ENCODE results near the gene EVI2B. TPM values are rescaled to one million over a fixed set of nuclear protein-coding genes. Genes with fewer than 3 reads are reported as not detected.

Gene EVI2B
- total RNA-seq, 1 experiment from 2014 or later, result not detected

- Histone ChIP-seq H2BK12ac (ENCODE audit: insufficient read length, low read depth, low read length) (no peak overlapping the region), H4K91ac (ENCODE audit: insufficient read length, low read depth, low read length) (no peak overlapping the region), H2BK5ac (ENCODE audit: insufficient read length, low read length) (no peak overlapping the region), H2AFZ (ENCODE audit: low read length) (no peak overlapping the region), H3T11ph (ENCODE audit: low read length) (no peak overlapping the region), H2BK20ac (ENCODE audit: low read depth, low read length, poor library complexity, severe bottlenecking) (no peak overlapping the region), H2AK5ac (ENCODE audit: insufficient read length, low read length) (no peak overlapping the region), H3K79me2 (ENCODE audit: insufficient read depth, low read length) (no peaks in the 10 kb centered on the region), H2BK120ac (ENCODE audit: low read depth, low read length, poor library complexity, severe bottlenecking) (no peak overlapping the region), H3K23me2 (ENCODE audit: insufficient read length, low read depth, low read length, poor library complexity, severe bottlenecking) (no peaks in the 10 kb centered on the region), H3K4me2 (ENCODE audit: insufficient read depth, insufficient read length, low read length) (no peak overlapping the region), H3K23ac (ENCODE audit: insufficient read length, low read depth, low read length) (no peak overlapping the region), H3K9ac (ENCODE audit: extremely low read depth, insufficient read length, low read length) (no peak overlapping the region), H4K8ac (replicated peaks; ENCODE audit: insufficient read length, low read depth, low read length) (no peak overlapping the region), H3K56ac (ENCODE audit: insufficient read length, low read depth, low read length) (no peak overlapping the region), H4K5ac (ENCODE audit: insufficient read length, low read depth, low read length) (no peak overlapping the region), H3K27ac (ENCODE audit: insufficient read length, low read depth, low read length) (no peak overlapping the region), H2BK15ac (ENCODE audit: low read depth, low read length) (no peak overlapping the region), H3K4ac (ENCODE audit: low read depth, low read length) (no peak overlapping the region), H4K20me1 (ENCODE audit: control insufficient read depth, insufficient read depth, insufficient read length) (no peaks in the 10 kb centered on the region), H3K79me1 (ENCODE audit: insufficient read depth, low read depth, low read length, poor library complexity, severe bottlenecking) (no peaks in the 10 kb centered on the region), H3K14ac (ENCODE audit: insufficient read depth, low read length) (no peak overlapping the region), H3K9me3 (ENCODE audit: control insufficient read depth, low read depth, low read length) (no peaks in the 10 kb centered on the region), H3K4me1 (ENCODE audit: insufficient read depth, low read length) (peaks cover 2% of the 10 kb centered on the region; the same call in 1 of the 2 replicates), H3K27me3 (ENCODE audit: insufficient read depth, low read length) (no peaks in the 10 kb centered on the region), H3K18ac (ENCODE audit: insufficient read length, low read depth, low read length) (no peak overlapping the region)
- Mint-ChIP-seq H3K27ac (peak overlapping the region in 2 of 3 experiments; percentile 9 to 14; a peak in 1 of 7 replicates), H3K4me1 (peaks cover 7 to 9% of the 10 kb centered on the region in 2 experiments), H3K27me3 (ENCODE audit: low read depth) (no peaks in the 10 kb centered on the region), H3K4me3 (no peak overlapping the region), H3K9me3 (no peaks in the 10 kb centered on the region), H3K36me3 (ENCODE audit: insufficient read depth in 1 of 3, low read depth in 3 of 3) (peaks cover 4 to 29% (median 4%) of the 10 kb centered on the region in 3 experiments; a peak in 5 of 7 replicates)
- WGBS (ENCODE audit: extremely low coverage, insufficient read length, low lambda C conversion rate), result no CpG with 5 or more reads among the region's 6 CpGs
- TF ChIP-seq CTCF (conservative IDR thresholded peaks at IDR 0.05), result no peak
- DNase-seq, result no peak
Measured at GRCh38 chr17:31339906-31340661, 26.2 kb upstream of the EVI2B start.
